Esophagus muscularis mucosa (tissue), 3 donors: ENCODE data around the gene ZFX.

Experiments used
- EP300 ChIP-seq: sonication (generic); formaldehyde crosslinking; IDR thresholded peaks from one replicate; pipeline ENCODE4 v1.6.1; 2017; ENCODE audit warnings: antibody characterized with exemption
- POLR2AphosphoS5 ChIP-seq, 2 donors: sonication (generic); formaldehyde crosslinking; IDR thresholded peaks; one replicate each; pipeline ENCODE4 v1.6.1; 2017; ENCODE audit warnings: antibody characterized with exemption in 2 of 2

- TF ChIP-seq POLR2AphosphoS5 (IDR thresholded peaks at IDR 0.05) (no peak), EP300 (no peak)
Observed at GRCh38 chrX:24208496-24209240, 59.1 kb downstream of the ZFX start.
